Retina (tissue), 1 donor: ENCODE results near the gene SNX4.

Source experiments
- DNase-seq: peaks from one replicate; pipeline ENCODE4 v3.0.0-alpha.2; 2016

SNX4 gene

GRCh38 chr3:125398952-125399351 is 121.0 kb downstream of the SNX4 start:
- no peak for DNase-seq
